ENCODE results near the gene NDEL1.
"Not testable (repeated sequence)": the region's sequence is repeated elsewhere in the genome, so short reads cannot be mapped to it uniquely, and the experiment has no call there.

NDEL1 gene, protein sequence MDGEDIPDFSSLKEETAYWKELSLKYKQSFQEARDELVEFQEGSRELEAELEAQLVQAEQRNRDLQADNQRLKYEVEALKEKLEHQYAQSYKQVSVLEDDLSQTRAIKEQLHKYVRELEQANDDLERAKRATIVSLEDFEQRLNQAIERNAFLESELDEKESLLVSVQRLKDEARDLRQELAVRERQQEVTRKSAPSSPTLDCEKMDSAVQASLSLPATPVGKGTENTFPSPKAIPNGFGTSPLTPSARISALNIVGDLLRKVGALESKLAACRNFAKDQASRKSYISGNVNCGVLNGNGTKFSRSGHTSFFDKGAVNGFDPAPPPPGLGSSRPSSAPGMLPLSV

DNA sequence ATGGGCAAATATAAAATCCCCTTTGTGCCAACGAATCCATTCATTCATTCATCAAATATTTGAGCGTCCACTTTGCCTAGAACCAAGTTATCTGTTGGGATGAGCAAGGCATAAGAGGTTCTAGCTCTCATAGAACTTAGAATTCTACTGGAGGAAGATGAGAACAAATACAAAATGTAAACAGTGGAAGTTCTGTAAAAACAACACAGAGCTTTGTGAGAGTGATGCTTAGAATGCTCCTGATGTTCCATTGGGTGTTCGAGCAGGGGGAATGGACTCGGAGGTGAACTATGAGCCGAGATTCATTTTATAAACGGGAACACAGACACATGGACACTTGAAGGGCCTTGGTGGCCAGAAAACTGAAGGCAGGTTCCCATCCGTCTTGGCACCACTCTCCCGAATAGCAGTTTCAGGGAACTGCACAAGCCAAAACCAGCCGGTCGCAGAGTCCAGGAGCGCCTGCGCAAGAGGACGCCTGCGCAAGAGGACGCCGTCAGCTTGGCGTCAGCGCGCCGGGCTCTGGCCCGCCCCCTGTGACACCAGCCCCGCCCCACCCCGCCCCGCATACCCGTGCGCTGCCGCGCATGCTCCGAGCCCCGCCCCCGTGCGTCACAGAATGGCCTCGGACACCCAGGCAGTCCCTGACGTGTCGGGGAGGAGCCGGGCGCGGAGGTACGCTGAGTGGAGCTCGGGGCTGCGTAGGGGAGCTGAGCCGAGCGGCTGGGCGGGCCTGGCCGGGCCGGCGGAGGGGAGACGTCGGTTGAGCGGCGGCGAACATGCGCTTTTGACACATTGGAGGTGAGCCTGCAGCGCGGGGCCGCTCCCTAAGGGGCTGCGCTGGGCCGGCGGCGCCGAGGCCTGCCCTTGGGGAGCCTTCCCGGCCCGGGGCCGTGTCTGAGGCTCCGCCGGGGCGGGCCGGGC lies at the start of gene NDEL1:
Gene NDEL1 (plus strand): TSS at position 640 of the 924 bp plus-strand sequence. CDS start 8,388 bp downstream, outside the sequence.
- DNase-seq, result peak; percentile 85

GRCh38 chr17:8386841-8387240 lies 48.8 kb upstream of the NDEL1 start:
- DNase-seq, result no peak

DNA sequence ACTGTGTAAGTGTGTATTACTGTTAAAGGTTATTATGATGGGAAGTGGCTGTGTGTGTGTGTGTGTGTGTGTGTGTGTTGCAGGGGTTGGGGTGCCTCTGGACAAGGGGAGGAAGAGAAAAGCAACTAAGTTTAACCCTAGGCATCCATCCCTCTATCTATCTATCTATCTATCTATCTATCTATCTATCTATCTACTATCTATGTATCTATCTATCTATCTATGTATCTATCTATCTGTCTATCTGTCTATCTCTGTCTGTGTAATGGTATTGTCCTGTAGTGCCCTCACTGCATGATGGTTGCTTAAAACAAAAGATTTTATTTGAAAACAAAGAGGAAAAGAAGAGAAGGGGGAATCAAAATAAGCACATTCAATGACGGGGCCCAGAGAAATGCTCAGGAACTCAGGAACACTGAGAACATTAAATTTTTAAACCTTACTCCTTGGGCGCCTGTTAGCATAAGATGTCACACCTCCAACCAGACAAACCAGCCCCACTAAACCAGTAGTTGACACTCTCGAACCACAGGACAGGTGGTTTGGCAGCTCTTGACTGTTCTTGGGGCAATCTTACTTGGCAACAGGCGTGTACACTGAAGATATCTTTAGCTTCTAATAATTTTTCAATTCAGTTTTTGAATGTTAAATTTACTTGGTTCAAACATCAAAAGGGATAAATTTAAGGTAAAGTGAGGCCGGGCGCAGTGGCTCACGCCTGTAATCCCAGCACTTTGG lies 47.6 kb upstream of the NDEL1 start:
- no peak for DNase-seq

- DNase-seq, result no peak
These were observed 44.0 kb upstream of the NDEL1 start for GRCh38 chr17:8391711-8392110.

DNA sequence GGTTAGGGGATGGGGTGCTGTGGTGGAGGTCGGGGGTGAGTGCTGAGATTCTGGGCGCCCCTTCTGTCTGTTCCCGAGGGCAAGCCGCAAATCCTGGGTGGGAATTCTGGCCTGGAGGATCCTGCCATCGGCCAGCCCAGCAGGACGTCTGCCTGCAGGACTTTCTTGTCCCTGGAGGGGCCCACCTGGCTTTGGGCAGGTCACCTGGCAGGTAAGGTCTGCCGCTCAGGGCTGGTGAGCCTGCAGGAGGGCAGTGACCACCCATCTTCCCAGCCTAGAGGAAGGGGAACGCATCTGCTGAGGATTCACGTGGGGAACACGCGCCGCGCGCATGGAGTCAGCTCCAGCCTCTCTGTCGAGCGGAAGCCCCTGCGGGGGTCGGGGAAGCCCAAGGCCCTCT lies 43.4 kb upstream of the NDEL1 start:
- no peak for DNase-seq

DNA sequence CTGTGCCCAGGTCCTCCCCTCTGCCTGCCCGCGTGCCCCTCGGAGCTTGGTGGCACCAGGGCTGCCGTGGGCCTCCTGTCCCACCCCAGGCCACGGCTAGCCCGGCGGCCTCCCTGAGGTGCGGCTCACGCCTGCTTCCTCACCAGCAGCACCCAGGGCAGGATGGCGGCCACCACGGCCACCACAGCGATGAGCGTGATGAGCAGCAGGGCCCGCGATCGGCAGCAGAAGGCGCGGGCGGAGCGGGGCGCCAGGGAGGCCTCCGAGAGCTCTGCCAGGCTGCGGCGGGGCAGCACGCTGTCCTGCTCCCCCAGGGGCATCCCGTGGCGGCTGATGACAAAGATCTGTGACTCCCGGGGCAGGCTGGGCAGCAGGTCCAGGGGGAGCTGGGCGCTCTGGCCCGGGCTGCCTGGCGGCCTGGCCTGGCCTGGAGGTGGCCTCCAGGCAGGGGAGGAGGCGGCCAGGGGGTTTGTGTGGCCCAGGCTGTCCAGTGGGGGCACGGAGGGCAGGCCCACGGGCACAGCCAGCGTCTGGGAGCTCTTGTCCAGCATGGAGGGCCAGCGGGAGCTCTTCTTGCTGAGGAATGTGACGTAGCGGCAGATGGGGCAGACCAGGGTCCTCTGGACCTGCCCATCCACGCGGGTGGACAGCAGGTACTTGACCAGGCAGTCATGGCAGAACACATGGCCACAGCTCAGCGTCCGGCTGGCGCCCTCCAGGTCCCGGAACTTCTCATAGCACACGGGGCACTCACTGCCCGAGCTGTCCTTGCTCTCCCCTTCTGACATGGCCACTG lies 42.8 kb upstream of the NDEL1 start:
- DNase-seq, result no peak

GRCh38 chr17:8393470-8394231 lies 42.0 kb upstream of the NDEL1 start:
- no peak for DNase-seq

DNA sequence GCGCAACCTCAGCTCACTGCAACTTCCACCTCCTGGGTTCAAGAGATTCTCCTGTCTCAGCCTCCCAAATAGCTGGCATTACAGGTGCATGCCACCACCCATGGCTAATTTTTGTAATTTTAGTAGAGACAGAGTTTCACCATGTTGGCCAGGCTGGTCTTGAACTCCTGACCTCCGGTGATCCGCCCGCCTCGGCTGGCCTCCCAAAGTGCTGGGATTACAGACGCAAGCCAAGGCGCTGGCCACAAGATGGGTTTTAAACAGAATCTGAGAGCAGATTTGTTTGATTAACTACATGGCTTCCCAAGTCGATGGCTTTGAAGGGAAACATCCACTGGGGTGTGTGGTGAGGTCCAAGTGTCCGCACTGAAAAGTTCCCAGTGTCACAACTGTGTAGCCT lies 41.2 kb upstream of the NDEL1 start:
- not testable (repeated sequence) for DNase-seq

DNA sequence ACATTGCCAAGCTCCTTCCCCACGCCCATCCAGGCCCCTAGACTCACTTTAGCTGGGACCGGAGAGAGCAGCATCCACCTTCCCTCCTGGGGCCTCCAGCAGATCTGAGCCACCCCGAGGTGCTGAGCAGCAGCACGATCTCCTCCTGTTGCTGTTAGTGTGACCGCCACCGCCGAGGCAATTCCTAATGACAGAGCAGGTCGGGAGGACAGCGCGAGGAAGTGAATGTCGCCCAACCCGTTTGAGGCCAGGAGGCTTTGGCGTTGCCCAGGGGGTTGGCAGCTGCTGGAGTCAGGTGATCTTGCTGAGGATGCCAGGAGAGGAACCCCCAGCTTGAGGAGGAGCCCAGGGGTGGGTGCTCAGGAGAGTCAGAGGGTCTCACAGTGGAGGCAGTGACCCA lies 38.0 kb upstream of the NDEL1 start, which contains the start of gene RNF222:
Gene RNF222 (minus strand): TSS at position 192 of the 400 bp plus-strand sequence. CDS start 4,366 bp downstream, outside the sequence.
- no peak for DNase-seq

GRCh38 chr17:8398980-8399379 lies 36.7 kb upstream of the NDEL1 start:
- DNase-seq, result no peak

DNA sequence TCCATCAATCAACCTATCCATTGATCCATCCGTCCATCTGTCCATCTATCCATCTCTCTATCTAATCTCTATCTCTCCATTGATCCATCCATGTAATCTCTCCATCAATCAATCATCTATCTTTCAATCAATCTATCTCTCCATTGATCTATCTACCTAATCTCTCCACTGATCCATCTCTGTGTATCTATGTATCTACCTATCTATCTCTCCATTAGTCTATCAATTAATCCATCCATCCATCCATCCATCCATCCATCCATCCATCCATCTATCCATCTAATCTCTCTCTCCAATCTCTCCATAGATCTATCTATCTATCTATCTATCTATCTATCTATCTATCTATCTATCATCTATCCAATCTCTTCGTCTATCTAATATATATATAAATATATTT lies 34.6 kb upstream of the NDEL1 start:
- DNase-seq, result no peak

GRCh38 chr17:8402921-8403536 lies 32.7 kb upstream of the NDEL1 start:
- no peak for DNase-seq

- DNase-seq, result no peak
These were observed 30.1 kb upstream of the NDEL1 start for GRCh38 chr17:8405499-8406016.

- no peak for DNase-seq
These were observed 29.5 kb upstream of the NDEL1 start for GRCh38 chr17:8406174-8406573.

GRCh38 chr17:8408371-8408770 lies 27.3 kb upstream of the NDEL1 start:
- no peak for DNase-seq

- DNase-seq, result peak; percentile 44
These were observed 25.5 kb upstream of the NDEL1 start for GRCh38 chr17:8409966-8410882.

GRCh38 chr17:8410883-8411238 lies 24.8 kb upstream of the NDEL1 start:
- DNase-seq, result no peak

DNA sequence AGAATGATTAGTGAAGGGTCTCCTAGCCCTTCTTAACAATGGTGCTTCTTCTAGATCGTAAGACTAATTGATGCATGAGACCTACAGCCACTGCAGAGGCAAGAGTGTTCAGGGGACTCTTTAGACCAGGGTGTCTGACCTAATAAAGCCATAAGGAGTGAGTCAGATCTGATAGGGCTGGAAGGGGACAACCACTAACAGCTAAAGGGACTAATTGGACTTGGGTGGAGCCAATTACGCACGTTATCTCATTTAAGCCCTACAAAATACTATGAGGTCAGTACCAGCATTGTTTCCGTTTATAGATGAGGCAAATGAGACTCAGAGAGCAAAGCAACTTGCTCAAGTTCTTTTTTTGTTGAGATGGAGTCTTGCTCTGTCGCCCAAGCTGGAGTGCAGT lies 23.6 kb upstream of the NDEL1 start:
- no peak for DNase-seq

- no peak for DNase-seq
These were observed 22.4 kb upstream of the NDEL1 start for GRCh38 chr17:8413328-8413727.

DNA sequence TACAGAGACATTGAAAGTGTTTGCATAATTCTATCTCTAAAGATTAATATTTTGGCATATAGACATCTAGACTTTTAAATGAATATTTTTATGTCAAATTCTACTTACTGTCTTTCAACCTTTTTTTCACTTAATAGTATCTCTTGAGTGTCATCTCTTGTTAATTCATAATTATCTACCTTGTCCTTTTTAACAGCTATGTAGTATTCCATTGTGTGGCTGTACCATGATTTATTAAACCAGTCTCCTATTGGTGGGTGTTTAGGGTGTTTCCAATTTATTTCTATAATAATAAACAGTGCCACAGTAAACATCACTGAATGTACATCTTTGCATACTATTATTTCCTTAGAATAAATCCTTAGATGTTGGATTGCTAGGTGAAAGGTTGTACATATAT lies 21.7 kb upstream of the NDEL1 start:
- DNase-seq, result no peak

All from NCI-H2029 (cell line).